ENCODE measurements around the gene CIPC. TPM values are rescaled to one million over a fixed set of nuclear protein-coding genes. Genes with fewer than 3 reads are reported as not detected.

CIPC gene
- total and polyA plus RNA-seq, 2 of the 4 experiments (the other 2 are of a cell fraction) = 6.6 to 12.9 TPM

DNA sequence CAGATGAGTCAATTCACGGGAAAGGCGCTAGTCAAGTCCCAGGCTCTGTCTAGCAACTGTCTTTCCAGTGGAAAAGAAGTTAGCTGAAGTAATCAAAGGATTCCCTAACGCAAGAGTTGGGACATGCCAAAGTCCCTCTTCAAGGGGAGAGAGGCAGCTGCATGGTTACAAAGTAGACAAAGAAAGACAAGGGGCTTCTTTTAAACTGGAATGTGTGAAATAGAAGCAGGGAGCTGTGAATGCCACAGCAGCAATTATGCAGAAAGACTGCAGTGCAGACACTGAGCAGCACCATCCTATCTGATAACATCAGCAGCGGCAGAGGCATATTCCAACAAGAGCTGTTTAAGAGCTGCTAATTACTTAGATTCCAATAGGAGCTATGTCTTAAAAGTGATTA is 12.5 kb upstream of the CIPC start:
- no peaks in the 10 kb centered on the region for H3K9me1 ChIP-seq (ENCODE audit: insufficient read depth, low read length)
- H3K9me3 ChIP-seq (ENCODE audit: control insufficient read depth, insufficient read depth, low read length) = no peaks in the 10 kb centered on the region
- no peak overlapping the region for H2BK120ac ChIP-seq (ENCODE audit: low read depth, low read length)
- no peak for ATAC-seq (ENCODE audit: low read depth)
- H4K8ac ChIP-seq (ENCODE audit: low read depth in 2 of 2, low read length in 2 of 2) = no peak overlapping the region
- no peak overlapping the region for H3K14ac ChIP-seq (replicated peaks; ENCODE audit: low read depth, low read length)
- H2BK20ac ChIP-seq (ENCODE audit: low read depth, low read length) = no peak overlapping the region
- H2BK5ac ChIP-seq (ENCODE audit: low read depth, low read length, poor library complexity, severe bottlenecking) = no peak overlapping the region
- H3K27ac ChIP-seq (ENCODE audit: insufficient read depth, low read length) = no peak overlapping the region
- 30% methylated on average over 3 of the region's 4 CpGs; no CpG with 5 or more reads in 1 of the 2 experiments for WGBS, 2 experiments (ENCODE audit: extremely low coverage in 2 of 2, insufficient read length in 1 of 2)
- H2BK15ac ChIP-seq (ENCODE audit: low read depth, low read length) = no peak overlapping the region
- H3K36me3 ChIP-seq (ENCODE audit: control insufficient read depth, insufficient read depth, low read length) = no peaks in the 10 kb centered on the region
- H3K56ac ChIP-seq (ENCODE audit: extremely low read depth, insufficient read depth, low read length) = no peak overlapping the region
- DNase-seq = no peak
- no peaks in the 10 kb centered on the region for H3K4me1 ChIP-seq (ENCODE audit: control insufficient read depth, insufficient read depth, low read length)
- ChIA-PET POLR2A (ENCODE audit: unreplicated experiment) (no interaction called here), CTCF (interaction anchor here (0.6 to 1.8 kb wide), 5 partner anchors 8 to 210 kb away, joined by 3 to 8 read pairs (median 4); no protein-coding TSS in a partner anchor)
- peaks cover 24% of the 10 kb centered on the region for H3K27me3 ChIP-seq (ENCODE audit: control insufficient read depth, insufficient read depth, low read length)
- H4K5ac ChIP-seq (ENCODE audit: low read depth, low read length) = no peak overlapping the region
- no peak overlapping the region for H3K9ac ChIP-seq (ENCODE audit: low read depth, low read length)
- H4K91ac ChIP-seq (ENCODE audit: insufficient read depth, low read depth, low read length) = no peak overlapping the region
- no peak overlapping the region for H2AFZ ChIP-seq (replicated peaks; ENCODE audit: low read length, poor library complexity)
- dilution Hi-C loops (cut with HindIII; ENCODE audit: low sequenced_read_pairs, unreplicated experiment) = loop anchor here (25.0 kb wide), 1 partner anchor 198 kb away; no protein-coding TSS in a partner anchor
- H3K4ac ChIP-seq (ENCODE audit: low read depth, low read length) = no peak overlapping the region
- TF ChIP-seq CHD1 (IDR thresholded peaks at IDR 0.05; ENCODE audit: low read depth, low read length) (no peak), BHLHE40 (IDR thresholded peaks at IDR 0.05; ENCODE audit: low read depth, low read length) (no peak), SMC3 (IDR thresholded peaks at IDR 0.05; ENCODE audit: low read depth, low read length) (no peak), FOS (IDR thresholded peaks at IDR 0.05; ENCODE audit: low read depth, low read length) (no peak), MAZ (IDR thresholded peaks at IDR 0.05; ENCODE audit: borderline replicate concordance, low read depth, low read length) (no peak), RCOR1 (IDR thresholded peaks at IDR 0.05; ENCODE audit: insufficient replicate concordance, low read length) (no peak), RFX5 (IDR thresholded peaks at IDR 0.05; ENCODE audit: low read depth, low read length) (no peak), USF2 (IDR thresholded peaks at IDR 0.05; ENCODE audit: low read depth, low read length) (no peak), POLR2A (IDR thresholded peaks at IDR 0.05; ENCODE audit: low read depth, low read length) (no peak), NFE2L2 (IDR thresholded peaks at IDR 0.05; ENCODE audit: low read depth, low read length) (no peak), MXI1 (IDR thresholded peaks at IDR 0.05; ENCODE audit: borderline replicate concordance, low read depth, low read length) (no peak)
- no peak overlapping the region for H3K18ac ChIP-seq (ENCODE audit: low read depth, low read length)
- H3K23ac ChIP-seq (ENCODE audit: low read depth, low read length) = no peak overlapping the region
- no peak overlapping the region for H2AK5ac ChIP-seq (ENCODE audit: low read depth, low read length)
- intact Hi-C loops (cut with micrococcal nuclease) = no loop called here
- no peak overlapping the region for H3K4me2 ChIP-seq (ENCODE audit: low read depth, low read length)
- H3K79me1 ChIP-seq (ENCODE audit: low read depth in 1 of 2, low read length in 2 of 2) = no peaks in the 10 kb centered on the region
- no peak overlapping the region for H2AK9ac ChIP-seq (replicated peaks; ENCODE audit: low read depth, low read length, poor library complexity)
- H4K20me1 ChIP-seq (ENCODE audit: insufficient read depth, low read length) = no peaks in the 10 kb centered on the region
- no TSS peak for BruUV-seq (replicated peaks)
- in situ Hi-C loops (cut with MboI; ENCODE audit: low sequenced_read_pairs) = no loop called here
- H3K4me3 ChIP-seq (ENCODE audit: insufficient read depth, low read depth, low read length) = no peak overlapping the region

Data from IMR-90 (cell line).